NCI-H146 (cell line): ENCODE data around the gene BABAM2.
"Not testable (repeated sequence)": the region's sequence is repeated elsewhere in the genome, so short reads cannot be mapped to it uniquely, and the experiment has no call there.

Experiments
- DNase-seq: peaks from one replicate; lab custom pipeline; 2025; lab: John Stamatoyannopoulos, UW

Gene BABAM2

DNA sequence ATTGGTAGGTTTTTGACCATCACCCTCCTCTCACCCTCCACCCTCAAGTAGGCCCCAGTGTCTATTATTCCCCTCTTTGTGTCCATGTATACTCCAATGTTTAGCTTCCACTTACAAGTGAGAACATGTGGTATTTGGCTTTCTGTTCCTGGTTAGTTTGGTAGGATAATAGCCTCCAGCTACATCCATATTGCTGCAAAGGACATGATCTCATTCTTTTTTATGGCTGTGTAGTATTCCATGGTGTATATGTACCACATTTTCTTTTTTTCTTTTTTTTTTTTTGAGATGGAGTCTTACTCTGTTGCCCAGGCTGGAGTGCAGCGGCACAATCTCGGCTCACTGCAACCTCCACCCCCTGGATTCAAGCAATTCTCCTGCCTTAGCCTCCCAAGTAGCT lies 88.2 kb downstream of the BABAM2 start:
- DNase-seq = not testable (repeated sequence)

DNA sequence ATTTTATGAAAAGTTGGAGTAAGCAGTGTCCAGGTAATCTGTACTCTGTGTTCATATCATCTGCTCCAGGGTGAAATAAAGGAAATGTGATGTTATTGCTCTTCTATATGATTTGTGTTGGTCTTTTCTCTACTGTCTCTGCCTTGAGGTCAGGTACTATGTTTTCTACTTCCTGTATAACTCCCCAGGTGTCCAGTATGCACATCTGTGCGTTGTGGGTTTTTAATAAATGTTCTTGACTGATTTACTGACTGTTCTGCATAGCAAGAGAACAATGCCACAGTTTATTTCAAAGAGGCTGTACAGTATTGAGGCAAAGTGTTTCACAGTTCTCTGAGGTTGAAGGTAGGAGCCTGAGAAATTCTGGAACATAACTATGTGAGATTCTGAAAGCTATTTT lies 89.7 kb downstream of the BABAM2 start:
- DNase-seq = peak; percentile 2

GRCh38 chr2:27984153-27984552 lies 93.6 kb downstream of the BABAM2 start:
- DNase-seq = no peak

DNA sequence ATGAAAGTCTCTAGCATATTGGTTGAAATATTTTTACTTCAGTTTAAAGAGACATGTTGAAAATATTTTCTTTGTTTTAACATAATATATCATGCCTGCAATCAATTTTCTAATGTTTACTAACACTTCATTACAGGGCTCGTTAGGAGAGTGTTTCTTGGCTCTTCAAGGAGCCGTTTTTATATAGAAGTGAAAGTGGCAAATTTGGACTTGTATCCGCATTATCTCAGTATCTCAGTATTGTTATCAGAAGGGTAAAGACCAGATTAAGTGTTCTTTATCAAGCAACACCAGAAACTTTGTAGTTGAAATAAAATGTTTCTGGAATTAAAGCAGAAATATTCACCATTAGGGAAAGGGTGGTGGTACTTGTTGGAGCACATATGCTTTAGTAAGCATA lies 97.8 kb downstream of the BABAM2 start:
- no peak for DNase-seq

DNA sequence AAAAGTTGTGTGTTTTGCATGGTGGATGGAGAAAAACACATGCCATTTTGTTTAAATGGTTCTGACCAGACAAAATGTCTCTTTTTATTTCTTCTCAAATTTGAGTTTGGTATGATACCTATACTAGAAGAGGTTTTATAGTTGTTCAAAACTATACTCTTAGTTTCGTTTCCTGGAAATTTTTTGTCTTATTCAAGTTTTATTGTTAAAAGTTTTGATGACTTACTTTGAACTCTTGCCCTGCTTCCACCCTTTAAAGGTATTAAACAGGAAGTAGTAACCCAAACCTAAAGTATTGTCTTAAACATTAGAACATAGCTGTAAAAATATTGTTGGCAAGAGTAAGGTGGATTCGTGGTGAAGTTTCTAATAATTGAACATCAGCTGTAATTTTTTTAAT lies 98.2 kb downstream of the BABAM2 start:
- DNase-seq = no peak

- DNase-seq = no peak
Measured at GRCh38 chr2:27989149-27989548, 98.6 kb downstream of the BABAM2 start.

DNA sequence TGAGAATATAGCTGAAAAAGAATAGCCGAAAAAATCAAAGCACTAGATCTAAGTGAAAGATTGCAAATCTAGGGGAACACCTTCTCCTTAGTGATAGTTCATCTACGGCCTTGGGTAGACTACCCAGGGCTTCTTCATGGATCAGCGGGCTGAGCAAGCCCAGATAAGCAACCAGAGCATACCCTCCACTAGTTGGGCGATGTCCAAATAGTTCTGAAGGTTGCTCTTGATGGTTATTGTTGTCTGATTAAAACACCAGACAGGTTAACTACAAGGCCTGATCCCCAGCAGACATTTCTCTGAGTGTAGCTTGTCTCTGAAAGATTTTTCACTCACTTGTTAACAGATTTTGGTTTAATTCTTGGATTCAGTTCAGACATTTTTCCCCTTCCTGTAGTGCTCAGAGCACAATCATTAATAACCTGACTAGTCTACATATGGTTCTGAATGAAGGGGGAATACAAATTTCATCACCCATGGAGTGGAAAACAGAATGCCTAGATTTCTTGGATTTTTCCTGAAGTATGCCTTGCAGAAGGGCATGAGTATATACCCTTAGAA lies 99.6 kb downstream of the BABAM2 start:
- DNase-seq = no peak

- DNase-seq = no peak
Measured at GRCh38 chr2:27991146-27991545, 100.6 kb downstream of the BABAM2 start.

DNA sequence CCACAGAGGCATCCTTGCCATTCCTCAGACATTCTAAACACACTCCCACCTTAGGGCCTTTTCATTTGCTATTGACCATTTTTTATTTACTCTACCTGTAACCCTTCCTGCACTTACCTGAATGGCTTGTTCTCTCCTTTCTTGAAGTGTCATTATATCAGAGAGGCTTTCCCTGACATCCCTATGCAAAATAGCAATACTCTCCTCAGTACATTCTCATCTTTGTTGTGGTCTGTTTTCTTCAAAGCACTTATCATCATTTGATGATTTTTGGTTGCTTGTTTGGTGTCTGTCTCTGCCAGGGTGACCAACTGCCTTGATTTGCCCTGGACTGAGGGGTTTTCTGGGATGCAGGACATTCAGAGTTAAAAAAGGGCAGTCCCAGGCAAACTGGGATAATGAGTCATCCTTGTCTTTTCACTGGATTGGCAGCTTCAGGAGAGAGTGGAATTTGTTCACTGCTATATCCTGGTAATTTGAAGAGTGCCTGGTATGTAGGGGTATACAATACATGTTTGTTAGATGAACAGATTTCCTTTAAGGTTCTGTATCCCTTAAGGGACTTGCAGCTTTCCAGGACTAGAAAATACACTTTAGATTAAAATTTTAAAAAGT lies 102.4 kb downstream of the BABAM2 start:
- no peak for DNase-seq

- DNase-seq = no peak
Measured at GRCh38 chr2:27993402-27993787, 102.9 kb downstream of the BABAM2 start.

GRCh38 chr2:27993950-27994728 lies 103.6 kb downstream of the BABAM2 start:
- no peak for DNase-seq

DNA sequence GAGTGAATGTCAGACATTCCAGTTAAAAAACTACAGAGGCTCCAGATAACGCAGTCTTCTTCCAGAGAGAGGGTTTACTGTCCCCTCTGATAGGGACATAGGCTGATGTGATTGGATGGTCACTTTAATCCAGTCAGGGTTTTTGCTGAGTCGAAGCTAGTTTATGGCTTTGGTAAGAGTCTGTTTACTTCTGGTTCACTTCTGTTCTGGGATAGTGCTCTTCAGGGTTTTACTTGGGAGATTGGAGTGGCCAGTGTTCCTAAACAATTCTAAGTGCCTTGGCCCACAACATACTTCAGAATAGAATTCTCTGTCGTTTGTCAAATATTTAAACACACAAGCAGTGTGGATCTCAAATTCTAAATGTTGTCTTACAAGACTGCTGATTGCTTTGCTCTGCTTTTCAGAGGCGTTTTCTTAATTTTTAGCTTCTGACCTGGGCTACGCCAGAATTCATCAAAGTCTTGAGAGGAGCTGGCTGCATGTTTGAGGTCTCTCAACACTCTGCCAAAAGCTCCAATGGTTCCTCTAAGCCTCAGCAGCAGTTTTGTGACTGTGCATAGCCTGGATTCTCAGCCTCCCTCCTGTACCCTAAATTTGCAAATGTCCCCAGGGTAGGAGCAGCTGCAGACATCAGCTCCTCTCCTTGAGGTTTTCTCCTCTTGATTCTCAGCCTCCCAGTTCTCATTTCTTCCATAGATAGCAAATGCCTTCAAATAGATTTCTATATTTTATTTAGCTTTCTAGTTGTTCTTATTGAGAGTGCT lies 105.8 kb downstream of the BABAM2 start:
- DNase-seq = no peak

DNA sequence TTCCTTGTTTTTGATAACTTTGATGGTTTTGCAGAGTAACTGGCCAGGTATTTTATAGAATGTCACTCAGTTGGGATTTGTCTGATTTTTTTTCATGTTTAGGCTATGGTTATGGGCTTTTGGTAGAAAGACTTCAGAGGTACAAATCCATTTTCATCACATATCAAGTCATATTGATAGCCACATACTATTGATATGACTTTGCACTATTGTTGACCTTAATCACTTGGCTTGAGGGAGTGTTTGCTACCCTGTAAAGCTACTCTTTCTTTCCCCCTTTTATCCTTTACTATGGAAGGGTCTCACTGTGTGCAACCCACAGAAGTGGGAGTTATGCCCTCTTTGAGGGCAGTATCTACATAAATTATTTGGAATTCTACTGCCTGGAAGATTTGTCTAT lies 109.8 kb downstream of the BABAM2 start:
- DNase-seq = no peak

GRCh38 chr2:28002181-28002580 lies 111.7 kb downstream of the BABAM2 start:
- DNase-seq = no peak

DNA sequence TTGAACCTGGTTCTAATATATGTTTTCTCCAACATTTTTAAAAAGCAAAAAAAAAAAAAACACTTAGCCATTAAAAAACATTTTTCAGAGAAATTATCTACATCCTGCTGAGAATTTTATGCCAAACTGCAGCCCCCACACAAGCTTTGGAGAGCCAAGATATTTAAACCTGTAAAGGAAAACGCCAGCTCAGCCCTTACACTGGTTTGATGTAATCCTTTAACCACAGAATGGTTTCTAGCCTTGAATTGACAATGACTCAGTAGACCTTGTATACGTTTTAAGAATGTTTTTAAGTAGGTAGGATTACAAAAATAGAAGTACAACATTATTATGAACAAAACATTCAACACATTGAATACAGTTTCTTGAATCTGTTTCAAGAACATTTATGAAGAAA lies 113.6 kb downstream of the BABAM2 start:
- no peak for DNase-seq

DNA sequence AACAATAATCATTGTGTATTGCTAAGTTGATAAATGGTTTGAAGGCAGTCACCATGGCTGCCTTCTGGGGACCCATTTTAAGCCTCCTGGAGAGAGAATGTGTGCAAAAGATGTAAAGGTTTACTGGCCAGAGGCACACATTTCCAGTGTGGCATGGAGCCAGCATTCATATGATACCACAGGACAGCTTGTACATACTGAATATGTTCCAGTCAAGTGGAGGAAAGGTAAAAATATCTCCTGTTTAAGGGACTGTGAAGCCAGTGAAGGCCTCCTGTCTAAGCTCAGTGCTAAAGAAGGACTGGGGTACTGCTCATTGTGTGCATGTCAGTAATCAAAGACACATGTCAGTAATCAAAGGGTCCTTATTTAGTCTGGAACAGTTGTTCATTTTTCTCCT lies 119.2 kb downstream of the BABAM2 start:
- DNase-seq = no peak

- DNase-seq = no peak
Measured at GRCh38 chr2:28011322-28011737, 120.8 kb downstream of the BABAM2 start.

GRCh38 chr2:28018474-28018873 lies 127.9 kb downstream of the BABAM2 start:
- DNase-seq = not testable (repeated sequence)

DNA sequence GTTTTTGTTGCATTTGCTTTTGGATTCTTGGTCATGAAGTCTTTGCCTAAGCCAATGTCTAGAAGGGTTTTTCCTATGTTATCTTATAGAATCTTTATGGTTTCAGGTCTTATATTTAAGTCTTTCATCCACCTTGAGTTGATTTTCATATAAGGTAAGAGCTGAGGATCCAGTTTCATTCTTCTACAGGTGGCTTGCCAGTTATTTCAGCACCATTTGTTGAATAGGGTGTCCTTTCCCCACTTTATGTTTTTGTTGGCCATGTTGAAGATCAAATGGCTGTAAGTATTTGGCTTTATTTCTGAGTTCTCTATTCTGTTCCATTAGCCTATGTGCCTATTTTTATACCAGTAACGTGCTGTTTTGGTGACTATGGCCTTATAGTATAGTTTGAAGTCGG lies 129.0 kb downstream of the BABAM2 start:
- not testable (repeated sequence) for DNase-seq

GRCh38 chr2:28021898-28022297 lies 131.4 kb downstream of the BABAM2 start:
- no peak for DNase-seq

GRCh38 chr2:28025123-28025522 lies 134.6 kb downstream of the BABAM2 start:
- DNase-seq = no peak

- not testable (repeated sequence) for DNase-seq
Measured at GRCh38 chr2:28026230-28026629, 135.7 kb downstream of the BABAM2 start.

- DNase-seq = no peak
Measured at GRCh38 chr2:28028025-28028424, 137.5 kb downstream of the BABAM2 start.
